CD14-positive monocyte (primary cell): ENCODE results near the gene PAXIP1. TPM values are rescaled to one million over a fixed set of nuclear protein-coding genes. Genes with fewer than 3 reads are reported as not detected.

Experiments
- DNase-seq, 3 donors: peaks; one replicate each; pipeline ENCODE4 v3.0.0-alpha.2; 2011 to 2022
- H2AFZ ChIP-seq: 2 replicates; pipeline ENCODE4 v1.6.0; 2012; ENCODE audit warnings: mild to moderate bottlenecking, low read depth, low read length, inconsistent platforms; ENCODE audit not compliant: insufficient read depth, poor library complexity, severe bottlenecking
- H3K27ac ChIP-seq, 2 donors: 1 replicate in 1 of 2; 2 replicates in 1 of 2; pipeline ENCODE4 v1.5.1; 2012 to 2013; ENCODE audit warnings: low read length in 2 of 2, control low read depth in 1 of 2, inconsistent platforms in 1 of 2, low read depth in 1 of 2, mild to moderate bottlenecking in 1 of 2
- H3K27me3 ChIP-seq, 2 donors: one replicate each; pipeline versions ENCODE4 v1.6.0 to v1.6.1; 2011 to 2013; ENCODE audit warnings: low read length in 2 of 2; ENCODE audit not compliant: control insufficient read depth in 2 of 2, insufficient read depth in 2 of 2
- H3K36me3 ChIP-seq, 2 donors: replicated peaks in 1 of 2; 1 replicate in 1 of 2; 2 replicates in 1 of 2; pipeline versions ENCODE4 v1.5.1 to v1.6.1; 2012 to 2013; ENCODE audit warnings: low read length in 2 of 2, control low read depth in 1 of 2, inconsistent platforms in 1 of 2, mild to moderate bottlenecking in 1 of 2; ENCODE audit not compliant: insufficient read depth in 2 of 2, control insufficient read depth in 1 of 2
- H3K4me1 ChIP-seq, 2 donors: 1 replicate in 1 of 2; 2 replicates in 1 of 2; pipeline versions ENCODE4 v1.5.1 to v1.6.1; 2012 to 2013; ENCODE audit warnings: low read length in 2 of 2, control low read depth in 1 of 2, inconsistent platforms in 1 of 2, mild to moderate bottlenecking in 1 of 2, moderate library complexity in 1 of 2; ENCODE audit not compliant: insufficient read depth in 2 of 2, control insufficient read depth in 1 of 2
- H3K4me2 ChIP-seq: replicated peaks from 2 replicates; pipeline ENCODE3; 2012; ENCODE audit warnings: low read length, moderate library complexity, mild to moderate bottlenecking; ENCODE audit not compliant: poor library complexity, severe bottlenecking; ENCODE audit errors: extremely low read depth
- H3K4me3 ChIP-seq, 3 experiments: fragments of 200-600 bp in 1 of 3; sonication (generic) in 1 of 3; replicated peaks in 1 of 3; 1 replicate in 2 of 3; 2 replicates in 1 of 3; pipeline ENCODE4 v1.5.1; 2011 to 2013; ENCODE audit warnings: low read length in 3 of 3, mild to moderate bottlenecking in 3 of 3, control low read depth in 2 of 3, low read depth in 2 of 3, inconsistent platforms in 1 of 3, moderate library complexity in 1 of 3
- H3K79me2 ChIP-seq: 2 replicates; pipeline ENCODE4 v1.6.0; 2012; ENCODE audit warnings: mild to moderate bottlenecking, control low read depth, inconsistent platforms, low read length, moderate library complexity; ENCODE audit not compliant: insufficient read depth
- H3K9ac ChIP-seq: 2 replicates; pipeline ENCODE4 v1.6.0; 2017; ENCODE audit warnings: low read length, mild to moderate bottlenecking; ENCODE audit not compliant: insufficient read depth, poor library complexity, severe bottlenecking
- H3K9me3 ChIP-seq, 2 donors: replicated peaks in 1 of 2; 1 replicate in 1 of 2; 2 replicates in 1 of 2; pipeline versions ENCODE4 v1.5.1 to v1.6.1; 2012 to 2013; ENCODE audit warnings: low read length in 2 of 2, control low read depth in 1 of 2; ENCODE audit not compliant: control insufficient read depth in 1 of 2, insufficient read depth in 1 of 2
- H4K20me1 ChIP-seq: 2 replicates; pipeline ENCODE4 v1.6.0; 2012; ENCODE audit warnings: mild to moderate bottlenecking, low read length, control low read depth, moderate library complexity; ENCODE audit not compliant: insufficient read depth
- H3K27ac Mint-ChIP-seq, 7 donors: one replicate each; pipeline ENCODE4 v1.8.0; 2020; ENCODE audit warnings: mild to moderate bottlenecking in 7 of 7, mixed read lengths in 7 of 7, moderate library complexity in 6 of 7, inconsistent platforms in 2 of 7
- H3K27me3 Mint-ChIP-seq, 3 donors: one replicate each; pipeline ENCODE4 v1.8.0; 2021 to 2022; ENCODE audit warnings: low read depth in 3 of 3, mild to moderate bottlenecking in 3 of 3, mixed read lengths in 3 of 3, moderate library complexity in 3 of 3, inconsistent platforms in 1 of 3
- H3K36me3 Mint-ChIP-seq, 2 donors: one replicate each; pipeline ENCODE4 v1.8.0; 2020; ENCODE audit warnings: mixed read lengths in 2 of 2, inconsistent platforms in 1 of 2, mild to moderate bottlenecking in 1 of 2
- H3K4me1 Mint-ChIP-seq: one replicate; pipeline ENCODE4 v1.8.0; 2020; ENCODE audit warnings: mild to moderate bottlenecking, mixed read lengths
- H3K4me3 Mint-ChIP-seq, 2 donors: one replicate each; pipeline ENCODE4 v1.8.0; 2020; ENCODE audit warnings: mild to moderate bottlenecking in 2 of 2, mixed read lengths in 2 of 2, moderate library complexity in 1 of 2
- H3K9me3 Mint-ChIP-seq, 7 donors: one replicate each; pipeline ENCODE4 v1.8.0; 2020 to 2022; ENCODE audit warnings: mixed read lengths in 7 of 7, mild to moderate bottlenecking in 6 of 7, moderate library complexity in 6 of 7, inconsistent platforms in 2 of 7
- WGBS: methylation state at CpG from one replicate; pipeline ENCODE4 v1.1.5; 2013; ENCODE audit warnings: missing lambda C conversion rate; ENCODE audit not compliant: insufficient coverage; 5-methylcytosine and 5-hydroxymethylcytosine counted together
- intact Hi-C, 2 donors: fragments of 100-400 bp; cut with micrococcal nuclease; formaldehyde crosslinking; loops; one replicate each; pipeline versions ENCODE4 v1.15.0 to v1.15.1; 2023
- polyA plus RNA-seq, 3 donors: library from polyadenylated mRNA; depleted of rRNA in 1 of 3; unstranded in 2 of 3; stranded (reverse) in 1 of 3; fragments of 300-500 nt in 2 of 3; fragments of >200 nt in 1 of 3; fragmentation: Illumina TruSeq in 2 of 3; gene quantifications; 1 replicate in 2 of 3; 2 replicates in 1 of 3; pipeline ENCODE4 v1.2.3, GENCODE V29; 2012 to 2021
- TF ChIP-seq, protein P1 (sequence below): fragments of 200-600 bp; IDR thresholded peaks from one replicate; pipeline ENCODE4 v1.8.0; 2022; ENCODE audit warnings: antibody characterized with exemption, mild to moderate bottlenecking

PAXIP1 gene
- polyA plus RNA-seq, 3 donors = 0.44 to 8.4 (median 0.58) TPM

GRCh38 chr7:154978017-154978416 lies 24.9 kb downstream of the PAXIP1 start:
- TF ChIP-seq, protein P1, sequence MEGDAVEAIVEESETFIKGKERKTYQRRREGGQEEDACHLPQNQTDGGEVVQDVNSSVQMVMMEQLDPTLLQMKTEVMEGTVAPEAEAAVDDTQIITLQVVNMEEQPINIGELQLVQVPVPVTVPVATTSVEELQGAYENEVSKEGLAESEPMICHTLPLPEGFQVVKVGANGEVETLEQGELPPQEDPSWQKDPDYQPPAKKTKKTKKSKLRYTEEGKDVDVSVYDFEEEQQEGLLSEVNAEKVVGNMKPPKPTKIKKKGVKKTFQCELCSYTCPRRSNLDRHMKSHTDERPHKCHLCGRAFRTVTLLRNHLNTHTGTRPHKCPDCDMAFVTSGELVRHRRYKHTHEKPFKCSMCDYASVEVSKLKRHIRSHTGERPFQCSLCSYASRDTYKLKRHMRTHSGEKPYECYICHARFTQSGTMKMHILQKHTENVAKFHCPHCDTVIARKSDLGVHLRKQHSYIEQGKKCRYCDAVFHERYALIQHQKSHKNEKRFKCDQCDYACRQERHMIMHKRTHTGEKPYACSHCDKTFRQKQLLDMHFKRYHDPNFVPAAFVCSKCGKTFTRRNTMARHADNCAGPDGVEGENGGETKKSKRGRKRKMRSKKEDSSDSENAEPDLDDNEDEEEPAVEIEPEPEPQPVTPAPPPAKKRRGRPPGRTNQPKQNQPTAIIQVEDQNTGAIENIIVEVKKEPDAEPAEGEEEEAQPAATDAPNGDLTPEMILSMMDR = no peak
- H3K27me3 Mint-ChIP-seq = no peaks in the 10 kb centered on the region
- H3K4me1 ChIP-seq = peaks cover 13 to 14% of the 10 kb centered on the region in 2 donors
- no peak overlapping the region for H3K9ac ChIP-seq
- intact Hi-C loops = no loop called here
- no peak overlapping the region for H3K4me2 ChIP-seq
- no peaks in the 10 kb centered on the region for H3K9me3 ChIP-seq
- peaks cover 7 to 42% of the 10 kb centered on the region in 2 donors for H3K36me3 ChIP-seq
- H3K4me1 Mint-ChIP-seq = peaks cover 15% of the 10 kb centered on the region
- H3K79me2 ChIP-seq = peaks cover 7% of the 10 kb centered on the region
- H3K27ac ChIP-seq = no peak overlapping the region
- H3K27ac Mint-ChIP-seq = peak overlapping the region in 1 of 7 donors; percentile 47
- H2AFZ ChIP-seq = no peak overlapping the region
- WGBS = 100% methylated on average over 1 of the region's 3 CpGs
- H3K36me3 Mint-ChIP-seq = peaks cover 42 to 46% of the 10 kb centered on the region in 2 donors
- H3K9me3 Mint-ChIP-seq = no peaks in the 10 kb centered on the region
- no peak overlapping the region for H3K4me3 Mint-ChIP-seq
- H3K27me3 ChIP-seq = no peaks in the 10 kb centered on the region
- no peak for DNase-seq
- no peaks in the 10 kb centered on the region for H4K20me1 ChIP-seq
- H3K4me3 ChIP-seq = no peak overlapping the region

DNA sequence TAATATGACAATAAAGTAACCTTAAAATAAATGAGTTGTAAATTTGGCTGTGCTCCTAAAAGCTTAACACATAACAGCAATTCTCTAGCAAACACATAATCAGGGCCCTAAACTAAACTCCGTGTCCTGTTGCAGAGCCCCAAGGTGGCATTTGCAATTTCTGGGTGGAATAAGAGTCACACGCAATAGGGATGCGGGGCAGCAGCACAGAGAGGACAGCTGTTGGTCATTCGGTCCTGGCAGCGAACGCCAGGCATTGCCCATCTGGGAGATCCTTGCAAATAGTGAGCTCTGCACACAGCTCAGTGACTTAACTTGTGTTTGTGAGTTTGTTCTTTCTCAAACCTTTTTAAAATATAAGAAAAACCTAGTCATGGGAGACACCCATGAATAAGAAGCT lies 25.7 kb downstream of the PAXIP1 start:
- H3K79me2 ChIP-seq = peaks cover 7% of the 10 kb centered on the region
- Mint-ChIP-seq H3K4me1 (peaks cover 15% of the 10 kb centered on the region), H3K27ac (no peak overlapping the region), H3K4me3 (no peak overlapping the region), H3K9me3 (no peaks in the 10 kb centered on the region), H3K27me3 (no peaks in the 10 kb centered on the region), H3K36me3 (peaks cover 47 to 49% of the 10 kb centered on the region in 2 donors)
- H4K20me1 ChIP-seq = no peaks in the 10 kb centered on the region
- intact Hi-C loops = no loop called here
- 93% methylated on average over 6 of the region's 6 CpGs for WGBS
- H3K36me3 ChIP-seq = peaks cover 7 to 46% of the 10 kb centered on the region in 2 donors
- no peak overlapping the region for H3K4me2 ChIP-seq
- H3K27ac ChIP-seq = no peak overlapping the region
- H2AFZ ChIP-seq = no peak overlapping the region
- H3K4me1 ChIP-seq = peaks cover 13 to 14% of the 10 kb centered on the region in 2 donors
- H3K4me3 ChIP-seq = no peak overlapping the region
- TF ChIP-seq, protein P1 = no peak
- DNase-seq = no peak
- H3K9ac ChIP-seq = no peak overlapping the region
- no peaks in the 10 kb centered on the region for H3K27me3 ChIP-seq
- no peaks in the 10 kb centered on the region for H3K9me3 ChIP-seq
